Activated B cell treated with CpG ODN at 0.5 μM for 24 hours (primary cell): ENCODE measurements around the gene HIBADH. TPM values are rescaled to one million over a fixed set of nuclear protein-coding genes. Genes with fewer than 3 reads are reported as not detected.

Experiments used
- ATAC-seq: fragments of 200-7000 bp; cut with Tn5 transposase; one replicate; pipeline ENCODE4 v1.10.0; 2021; ENCODE audit warnings: low read depth, mild to moderate bottlenecking, moderate library complexity
- CTCF ChIA-PET: fragments of 350-600 bp; sonication (Branson Sonifier 250); formaldehyde crosslinking; loops from one replicate; lab custom pipeline; 2021; ENCODE audit warnings: antibody characterized with exemption; lab: Charles Lee
- POLR2A ChIA-PET: fragments of 350-600 bp; sonication (Branson Sonifier 250); formaldehyde crosslinking; loops from one replicate; lab custom pipeline; 2021; ENCODE audit warnings: antibody characterized with exemption; lab: Charles Lee
- DNase-seq: peaks from one replicate; pipeline ENCODE4 v3.0.0; 2022
- H3K27ac Mint-ChIP-seq: one replicate; pipeline ENCODE4 v1.8.0; 2020; ENCODE audit warnings: mixed read lengths
- H3K27me3 Mint-ChIP-seq: one replicate; pipeline ENCODE4 v1.8.0; 2021; ENCODE audit warnings: mixed read lengths
- H3K36me3 Mint-ChIP-seq: one replicate; pipeline ENCODE4 v1.8.0; 2021; ENCODE audit warnings: low read depth, mixed read lengths
- H3K4me1 Mint-ChIP-seq: one replicate; pipeline ENCODE4 v1.8.0; 2021; ENCODE audit warnings: mixed read lengths
- H3K4me3 Mint-ChIP-seq: one replicate; pipeline ENCODE4 v1.8.0; 2020; ENCODE audit warnings: mild to moderate bottlenecking, mixed read lengths
- H3K9me3 Mint-ChIP-seq: one replicate; pipeline ENCODE4 v1.8.0; 2020; ENCODE audit warnings: mixed read lengths
- intact Hi-C: fragments of 100-400 bp; cut with micrococcal nuclease; formaldehyde crosslinking; loops from one replicate; pipeline ENCODE4 v1.15.1; 2024
- total RNA-seq: library from RNA; stranded (reverse); gene quantifications from 2 replicates; pipeline ENCODE4 v1.2.3, GENCODE V29; 2022
- TF ChIP-seq, protein P1 (sequence below): fragments of 200-600 bp; IDR thresholded peaks from one replicate; pipeline ENCODE4 v1.8.0; 2022; ENCODE audit warnings: antibody characterized with exemption, mild to moderate bottlenecking

HIBADH gene
- 9.8 and 10.0 TPM in 2 replicates for total RNA-seq

DNA sequence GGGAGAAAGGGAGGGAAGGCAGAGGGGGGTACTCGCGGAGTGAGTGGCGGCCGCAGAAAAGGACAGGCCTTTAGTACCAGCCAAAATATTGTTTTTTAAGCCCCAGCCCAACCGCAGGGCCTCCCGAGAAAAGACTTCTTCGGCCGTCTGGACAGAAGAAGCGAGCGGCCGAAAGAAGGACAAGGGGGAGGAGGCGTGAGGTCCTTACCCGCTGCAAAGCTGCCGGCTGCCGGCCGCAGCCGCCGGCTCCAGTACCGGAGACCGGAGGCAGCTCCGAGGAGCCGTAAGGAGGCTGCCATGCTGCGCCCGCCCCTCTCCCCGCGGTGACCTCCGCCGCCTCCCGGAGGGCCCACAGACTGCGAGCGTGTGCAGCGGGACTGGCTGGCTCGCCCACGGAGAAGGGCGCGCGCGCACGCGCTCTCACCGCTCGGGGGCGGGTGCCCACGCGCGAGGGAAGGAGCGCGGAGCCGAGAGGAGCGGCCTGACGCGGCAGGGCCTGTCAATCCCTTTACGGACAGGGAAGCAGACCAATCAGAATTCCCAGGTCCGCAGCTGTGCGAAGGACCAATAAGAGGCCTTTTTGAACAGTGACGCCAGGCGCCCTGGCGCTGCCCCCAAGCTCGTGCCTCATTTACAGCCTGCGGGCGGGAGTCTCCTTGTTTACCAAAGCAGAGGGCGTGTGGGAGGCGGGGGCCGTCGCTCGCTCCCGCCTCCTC, at the start of gene HIBADH:
HIBADH (minus strand) TSS at position 394 of the 716 bp plus-strand sequence; CDS start at position 299, 95 bp downstream.
- intact Hi-C loops, result loop anchor here (1.0 to 5.0 kb wide), 4 partner anchors 78 to 798 kb away; partner anchors contain the start of genes HOXA1, SKAP2 and TAX1BP1
- ATAC-seq, result peak; percentile 97

DNA sequence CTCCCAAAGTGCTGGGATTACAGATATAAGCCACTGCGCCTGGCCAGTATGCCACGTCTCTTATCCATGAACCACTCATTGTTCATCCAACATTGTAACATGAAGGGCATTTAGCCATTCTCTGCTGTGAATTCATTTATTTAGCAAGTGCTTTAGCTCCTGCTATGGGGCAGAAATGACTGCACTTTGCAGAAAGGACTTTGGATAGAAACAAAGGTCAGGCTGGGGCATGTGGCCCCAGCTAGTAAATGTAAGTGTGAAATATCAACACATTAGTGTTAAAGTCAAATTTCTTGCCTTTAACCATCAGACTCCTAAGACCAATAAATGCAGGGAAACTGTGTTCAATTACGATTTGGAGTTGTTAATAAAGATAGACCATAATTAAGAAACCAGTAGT, 49.5 kb upstream of the HIBADH start:
- ATAC-seq, result no peak
- H3K9me3 Mint-ChIP-seq, result peaks cover 5% of the 10 kb centered on the region
- ChIA-PET CTCF (interaction anchor here (0.6 kb wide), 1 partner anchor 36 kb away, joined by 3 read pairs; no protein-coding TSS in a partner anchor), POLR2A (no interaction called here)
- H3K27me3 Mint-ChIP-seq, result peaks cover 7% of the 10 kb centered on the region
- no peak overlapping the region for H3K27ac Mint-ChIP-seq
- H3K36me3 Mint-ChIP-seq, result no peaks in the 10 kb centered on the region
- H3K4me3 Mint-ChIP-seq, result no peak overlapping the region
- TF ChIP-seq, protein P1, sequence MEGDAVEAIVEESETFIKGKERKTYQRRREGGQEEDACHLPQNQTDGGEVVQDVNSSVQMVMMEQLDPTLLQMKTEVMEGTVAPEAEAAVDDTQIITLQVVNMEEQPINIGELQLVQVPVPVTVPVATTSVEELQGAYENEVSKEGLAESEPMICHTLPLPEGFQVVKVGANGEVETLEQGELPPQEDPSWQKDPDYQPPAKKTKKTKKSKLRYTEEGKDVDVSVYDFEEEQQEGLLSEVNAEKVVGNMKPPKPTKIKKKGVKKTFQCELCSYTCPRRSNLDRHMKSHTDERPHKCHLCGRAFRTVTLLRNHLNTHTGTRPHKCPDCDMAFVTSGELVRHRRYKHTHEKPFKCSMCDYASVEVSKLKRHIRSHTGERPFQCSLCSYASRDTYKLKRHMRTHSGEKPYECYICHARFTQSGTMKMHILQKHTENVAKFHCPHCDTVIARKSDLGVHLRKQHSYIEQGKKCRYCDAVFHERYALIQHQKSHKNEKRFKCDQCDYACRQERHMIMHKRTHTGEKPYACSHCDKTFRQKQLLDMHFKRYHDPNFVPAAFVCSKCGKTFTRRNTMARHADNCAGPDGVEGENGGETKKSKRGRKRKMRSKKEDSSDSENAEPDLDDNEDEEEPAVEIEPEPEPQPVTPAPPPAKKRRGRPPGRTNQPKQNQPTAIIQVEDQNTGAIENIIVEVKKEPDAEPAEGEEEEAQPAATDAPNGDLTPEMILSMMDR, result no peak
- peaks cover 5% of the 10 kb centered on the region for H3K4me1 Mint-ChIP-seq
- no peak for DNase-seq
- intact Hi-C loops, result no loop called here

More for the DNA sequence above, at the start of gene HIBADH:
- Mint-ChIP-seq H3K27me3 (no peaks in the 10 kb centered on the region), H3K4me1 (peaks cover 14% of the 10 kb centered on the region), H3K27ac (peak within 1 kb of the TSS; percentile 81), H3K36me3 (no peaks in the 10 kb centered on the region), H3K9me3 (no peaks in the 10 kb centered on the region), H3K4me3 (peak within 1 kb of the TSS; percentile 85)
- TF ChIP-seq, protein P1, result no peak
- ChIA-PET CTCF (interaction anchor here (1.3 kb wide), 1 partner anchor 244 kb away, joined by 3 read pairs; no protein-coding TSS in a partner anchor), POLR2A (interaction anchor here (0.5 to 1.8 kb wide), 6 partner anchors 33 to 968 kb away, joined by 3 to 27 read pairs (median 4); partner anchors contain the start of gene TAX1BP1)
- DNase-seq, result peak; percentile 92

DNA sequence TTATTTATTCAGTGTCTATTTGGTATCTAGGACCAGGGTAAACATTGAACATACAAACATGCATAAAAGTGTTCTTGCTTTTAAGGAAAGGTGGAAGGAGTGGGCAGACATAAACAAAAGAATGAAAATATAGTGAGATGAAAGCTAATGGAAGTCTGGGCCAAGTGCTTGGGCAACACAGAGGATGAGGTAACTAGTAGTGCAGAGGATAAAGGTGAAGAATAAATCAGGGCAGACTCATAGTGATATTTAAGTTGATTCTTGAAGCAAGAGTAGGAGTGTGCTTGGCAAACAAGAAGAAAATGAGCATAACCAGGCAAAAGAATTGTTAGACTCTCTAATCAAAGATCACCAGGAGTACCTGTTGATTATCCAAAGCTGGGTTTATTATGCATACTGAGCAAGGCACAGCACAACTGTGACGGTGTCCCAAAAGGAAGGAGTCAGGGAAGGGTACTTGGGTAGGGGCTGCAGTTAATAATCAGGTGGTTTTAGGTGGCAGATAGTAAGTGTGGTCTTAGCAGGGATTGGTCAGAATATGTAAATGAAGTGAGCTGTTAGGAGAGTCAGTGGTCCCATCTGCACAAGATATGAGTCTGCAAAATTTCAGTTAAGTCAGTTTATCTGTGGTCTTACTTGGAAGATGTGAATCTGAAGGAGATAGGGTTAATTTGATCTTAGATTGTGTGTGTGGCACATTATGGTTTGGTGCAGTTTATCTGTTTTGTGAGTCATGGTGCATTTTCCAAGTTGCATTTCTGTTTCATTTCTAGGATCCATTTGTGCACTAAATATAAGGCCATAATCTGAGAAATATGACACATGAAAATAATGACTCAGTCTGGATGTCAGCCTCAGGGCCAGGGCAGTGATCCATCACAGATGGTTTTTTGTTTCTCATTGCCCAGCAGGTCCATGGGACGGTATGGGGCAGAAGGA, 46.7 kb upstream of the HIBADH start:
- CTCF ChIA-PET, result no interaction called here
- Mint-ChIP-seq H3K27ac (no peak overlapping the region), H3K36me3 (no peaks in the 10 kb centered on the region), H3K9me3 (peaks cover 5% of the 10 kb centered on the region), H3K4me1 (peaks cover 5% of the 10 kb centered on the region), H3K4me3 (no peak overlapping the region), H3K27me3 (peaks cover 10% of the 10 kb centered on the region)
- ATAC-seq (no peak), DNase-seq (no peak)
- POLR2A ChIA-PET, result no interaction called here
- TF ChIP-seq, protein P1, result no peak
- intact Hi-C loops, result no loop called here

DNA sequence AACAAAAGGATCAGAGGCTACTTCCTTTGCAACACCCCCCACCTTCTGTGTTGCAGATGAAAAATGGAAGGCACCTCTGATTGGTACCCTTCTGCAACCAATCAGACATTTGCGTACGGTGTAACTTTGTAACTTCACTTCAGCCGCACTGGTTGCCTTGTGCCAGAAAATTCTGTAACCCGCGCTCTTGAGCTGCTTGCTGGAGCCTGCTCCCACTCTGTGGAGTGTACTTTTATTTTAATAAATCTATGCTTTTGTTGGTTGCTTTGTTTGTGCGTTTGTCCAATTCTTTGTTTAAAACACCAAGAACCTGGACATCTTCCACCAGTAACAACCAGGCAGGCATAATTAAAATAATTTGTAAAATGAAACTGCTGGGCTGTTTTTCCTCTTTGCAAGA, 45.8 kb upstream of the HIBADH start:
- Mint-ChIP-seq H3K4me1 (peaks cover 5% of the 10 kb centered on the region), H3K27me3 (peaks cover 11% of the 10 kb centered on the region), H3K4me3 (no peak overlapping the region), H3K27ac (no peak overlapping the region), H3K36me3 (no peaks in the 10 kb centered on the region), H3K9me3 (peaks cover 5% of the 10 kb centered on the region)
- DNase-seq (no peak), ATAC-seq (no peak)
- ChIA-PET POLR2A (no interaction called here), CTCF (no interaction called here)
- TF ChIP-seq, protein P1, result no peak
- intact Hi-C loops, result no loop called here
